Sigmoid colon (tissue), 4 donors: ENCODE results near the gene RGL4.

Source experiments
- CTCF ChIP-seq, 4 experiments: fragments of 450-650 bp in 3 of 4; fragments of 200-600 bp in 1 of 4; IDR thresholded peaks; one replicate each; pipeline ENCODE4 v1.5.1; 2016 to 2019; ENCODE audit warnings: antibody characterized with exemption in 4 of 4, mild to moderate bottlenecking in 3 of 4, moderate library complexity in 2 of 4
- EP300 ChIP-seq, 4 donors: sonication (generic); formaldehyde crosslinking; IDR thresholded peaks; one replicate each; pipeline ENCODE4 v1.6.1; 2017; ENCODE audit warnings: antibody characterized with exemption in 4 of 4
- POLR2A ChIP-seq, 2 donors: fragments of 450-650 bp; IDR thresholded peaks; one replicate each; pipeline ENCODE4 v1.6.1; 2016; ENCODE audit warnings: antibody characterized with exemption in 2 of 2, mild to moderate bottlenecking in 2 of 2, moderate library complexity in 2 of 2
- POLR2AphosphoS5 ChIP-seq, 4 donors: sonication (generic); formaldehyde crosslinking; IDR thresholded peaks; one replicate each; pipeline ENCODE4 v1.6.1; 2017; ENCODE audit warnings: antibody characterized with exemption in 4 of 4

GRCh38 chr22:23655891-23656475 is 34.8 kb upstream of the RGL4 start:
- TF ChIP-seq EP300 (IDR thresholded peaks at IDR 0.05) (no peak), CTCF (IDR thresholded peaks at IDR 0.05) (no peak), POLR2AphosphoS5 (IDR thresholded peaks at IDR 0.05) (no peak), POLR2A (IDR thresholded peaks at IDR 0.05) (no peak)
